Activated CD8-positive, alpha-beta memory T cell treated with anti-CD3 and anti-CD28 coated beads for 48 hours (primary cell): ENCODE results near the gene B4GALT1.

ENCODE experiments used
- DNase-seq, 3 experiments: peaks; one replicate each; pipeline ENCODE4 v3.0.0-alpha.2; 2020; ENCODE audit warnings: low read depth in 2 of 3, low spot score in 2 of 3

B4GALT1 gene

DNA sequence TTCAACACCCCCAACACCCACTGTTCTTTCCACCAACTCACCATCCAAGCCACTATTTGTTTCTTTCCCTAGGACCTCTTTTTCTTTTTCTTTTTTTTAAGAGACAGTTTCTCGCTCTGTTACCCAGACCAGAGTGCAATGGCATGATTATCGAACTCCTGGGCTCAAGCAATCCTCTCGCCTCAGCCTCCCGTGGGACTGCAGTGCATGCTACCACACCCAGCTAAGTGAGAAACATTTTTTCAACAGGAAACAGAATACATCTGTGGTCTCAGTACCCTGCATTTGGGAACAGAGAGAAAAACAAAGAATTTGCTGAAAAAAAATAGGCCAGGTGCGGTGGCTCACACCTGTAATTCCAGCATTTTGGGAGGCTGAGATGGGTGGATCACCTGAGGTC is 24.6 kb downstream of the B4GALT1 start:
- DNase-seq = no peak

- DNase-seq = no peak
Observed at GRCh38 chr9:33140401-33141360, 26.5 kb downstream of the B4GALT1 start.

DNA sequence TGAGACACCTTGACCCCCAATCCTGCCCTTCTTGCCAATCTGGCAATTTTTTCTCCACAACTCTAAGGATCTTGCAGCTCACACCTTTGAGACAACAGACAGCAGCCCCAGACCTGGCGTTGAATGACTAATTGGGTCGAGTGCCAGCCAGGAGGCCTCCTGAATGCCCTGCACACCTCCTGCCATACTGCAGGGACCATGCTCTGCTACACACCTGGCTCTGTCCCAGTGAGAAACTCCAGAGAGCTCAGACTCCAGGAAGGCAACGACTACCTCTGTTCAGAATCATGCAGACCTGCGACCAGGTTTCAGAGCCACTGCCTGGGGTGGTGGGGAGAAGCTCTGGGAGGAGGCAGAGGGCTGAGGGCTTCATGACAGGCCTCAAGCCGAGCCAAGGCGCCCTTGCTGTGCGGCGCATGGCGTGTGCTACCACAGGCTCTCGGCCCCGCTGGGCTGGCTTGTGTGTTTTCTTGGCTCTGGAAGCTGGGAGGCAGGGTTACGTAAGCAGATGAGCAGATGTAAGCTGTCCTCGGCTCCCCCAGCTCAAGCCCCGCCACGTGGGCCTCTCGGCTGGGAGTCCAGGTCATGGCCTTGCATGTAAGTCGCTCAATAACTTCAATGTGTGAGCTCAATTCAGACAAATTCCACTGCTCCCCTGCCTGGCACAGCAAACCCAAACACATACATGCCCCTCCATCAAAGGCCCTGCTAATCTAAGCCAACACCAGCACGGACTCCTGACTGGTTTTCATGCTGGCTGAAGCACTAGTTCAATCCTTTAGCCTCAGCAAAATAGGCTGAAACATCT is 27.5 kb downstream of the B4GALT1 start:
- no peak for DNase-seq

DNA sequence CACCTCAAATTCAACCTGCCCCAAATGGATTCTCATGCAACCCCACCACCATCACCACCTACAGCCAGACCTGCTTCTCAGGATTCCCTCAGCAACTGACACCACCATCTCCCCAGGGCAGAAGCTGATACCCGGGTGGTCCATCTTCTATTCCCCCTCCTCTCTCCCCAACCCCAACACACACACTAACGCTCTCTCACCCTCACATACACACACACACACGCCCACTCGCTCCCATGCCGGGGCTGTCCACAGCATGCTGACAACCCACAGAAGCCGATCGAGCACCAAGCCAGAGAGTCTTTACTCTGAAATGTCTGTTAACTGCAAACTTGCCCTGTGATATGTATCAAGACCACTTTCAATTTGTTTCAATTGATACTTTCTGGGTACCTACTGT is 28.4 kb downstream of the B4GALT1 start:
- DNase-seq = no peak

DNA sequence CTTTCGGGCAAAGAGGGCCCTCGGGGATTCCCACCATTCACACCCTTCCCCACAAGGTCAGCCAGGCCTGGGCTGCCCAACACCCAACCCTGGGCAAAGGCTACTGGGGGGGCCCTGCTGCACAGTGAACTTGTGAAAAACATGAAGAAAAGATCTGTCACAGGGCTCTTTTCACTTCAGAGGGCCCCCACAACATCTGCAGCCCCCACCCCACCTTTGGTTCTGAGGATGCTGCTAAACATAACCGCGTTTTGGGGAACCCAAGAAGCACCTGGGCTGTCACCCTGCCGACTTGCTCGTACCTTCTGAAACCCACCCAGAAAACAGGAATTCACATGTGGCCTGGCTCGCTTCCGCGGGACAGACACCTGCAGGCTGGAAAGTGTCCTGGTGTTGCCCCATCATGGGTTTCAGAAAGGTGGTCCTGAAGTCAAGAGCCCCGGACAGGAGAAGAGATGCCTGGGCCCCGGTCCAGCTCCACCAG is 29.3 kb downstream of the B4GALT1 start:
- no peak for DNase-seq

GRCh38 chr9:33136721-33137670 is 30.1 kb downstream of the B4GALT1 start:
- DNase-seq = no peak

DNA sequence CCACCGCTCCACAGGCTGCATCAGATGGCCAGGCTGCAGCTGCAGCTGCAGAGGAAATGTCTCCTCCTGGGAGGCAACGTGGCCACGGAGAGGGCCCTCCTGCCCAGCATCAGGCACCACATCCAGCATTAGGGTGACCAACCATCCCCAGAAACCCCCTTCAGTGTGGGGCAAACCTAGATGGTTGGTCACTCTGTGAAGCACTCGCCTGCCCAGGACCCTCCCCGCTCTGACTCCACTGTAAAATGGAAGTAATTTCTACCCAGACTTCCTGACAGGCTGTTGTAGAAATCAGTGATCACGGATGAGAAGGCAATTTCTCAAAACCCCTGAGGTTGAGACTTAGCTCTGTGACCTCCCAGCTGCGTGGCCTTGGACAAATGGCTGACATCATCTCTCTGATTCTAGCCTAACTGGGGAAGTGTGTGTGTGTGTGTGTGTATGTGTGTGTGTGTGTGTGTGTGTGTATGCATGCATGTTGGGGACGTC is 31.6 kb downstream of the B4GALT1 start:
- no peak for DNase-seq

- no peak for DNase-seq
Observed at GRCh38 chr9:33135031-33135461, 32.1 kb downstream of the B4GALT1 start.

DNA sequence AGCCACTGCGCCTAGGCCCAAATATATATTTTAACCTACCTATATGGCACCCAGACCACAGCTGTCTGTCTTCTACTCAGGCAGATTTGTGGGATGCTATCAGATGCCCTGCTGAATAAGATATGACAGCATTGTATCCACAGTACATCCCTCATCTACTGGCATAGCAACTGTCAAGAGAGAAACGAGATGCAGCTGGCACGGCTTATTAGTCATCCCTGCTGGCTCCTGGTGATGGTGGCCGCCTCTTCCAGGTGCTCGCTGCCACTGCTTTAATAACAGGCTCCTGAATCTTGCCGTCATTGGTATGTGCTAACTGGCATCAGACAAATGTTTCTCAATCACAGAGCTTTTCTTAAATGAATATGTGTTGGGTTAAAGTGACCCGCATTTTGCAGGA is 34.0 kb downstream of the B4GALT1 start:
- DNase-seq = no peak

- no peak for DNase-seq
Observed at GRCh38 chr9:33131790-33132772, 35.1 kb downstream of the B4GALT1 start.

GRCh38 chr9:33130961-33131789 is 36.0 kb downstream of the B4GALT1 start:
- DNase-seq = no peak

- DNase-seq = no peak
Observed at GRCh38 chr9:33129886-33130881, 37.0 kb downstream of the B4GALT1 start.

DNA sequence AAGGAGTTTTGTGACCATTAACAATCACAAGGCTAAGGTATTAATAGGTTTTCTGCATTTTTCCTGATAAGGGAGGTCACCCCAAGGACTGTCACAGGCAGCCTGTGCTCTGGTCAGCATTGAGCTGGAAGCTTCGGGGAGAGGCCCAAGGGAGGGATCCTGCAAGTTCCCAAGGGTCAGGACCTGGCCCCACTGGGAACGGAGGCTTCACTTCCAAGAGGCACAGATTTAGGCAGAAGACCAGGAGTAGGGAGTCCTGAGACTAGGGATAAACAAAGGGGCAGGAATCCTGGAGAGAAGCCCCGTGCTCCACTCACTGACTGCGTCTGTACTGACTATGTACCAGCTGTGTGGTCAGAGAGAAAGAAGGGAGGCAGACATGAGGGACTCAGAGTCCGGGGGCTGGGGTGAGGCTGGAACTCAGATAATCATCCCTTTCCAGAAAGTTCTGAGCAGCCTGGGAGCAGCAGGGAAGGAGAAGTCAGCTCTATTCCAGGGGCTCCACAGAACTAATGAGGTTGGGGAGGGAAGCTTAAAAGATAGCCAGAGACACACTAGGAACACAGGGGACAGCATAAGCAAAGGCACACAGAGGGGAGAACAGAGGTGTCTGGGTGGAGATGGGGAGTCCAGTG is 37.8 kb downstream of the B4GALT1 start:
- no peak for DNase-seq

DNA sequence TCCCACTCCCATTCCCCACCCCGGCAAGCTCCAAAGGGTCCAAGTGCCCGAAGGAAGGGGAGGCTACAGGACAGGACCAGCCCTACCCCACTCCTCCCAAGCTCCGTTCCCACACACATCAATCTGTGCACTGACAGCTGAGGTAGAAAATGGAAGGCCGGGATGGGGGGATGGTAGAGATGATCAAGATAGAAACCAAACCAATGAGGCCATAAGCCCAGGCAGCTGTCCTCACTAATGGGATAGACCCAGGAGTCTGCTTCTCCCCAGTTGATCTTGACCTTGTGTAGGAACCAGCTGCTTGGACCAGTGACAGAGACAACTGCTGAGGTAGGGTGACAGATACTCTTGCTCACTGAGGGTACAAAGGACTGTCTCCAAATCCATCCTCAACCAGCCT is 38.6 kb downstream of the B4GALT1 start:
- no peak for DNase-seq

GRCh38 chr9:33127881-33128280 is 39.3 kb downstream of the B4GALT1 start:
- no peak for DNase-seq

GRCh38 chr9:33125871-33126823 is 41.0 kb downstream of the B4GALT1 start:
- no peak for DNase-seq
